ENCODE results near the gene MTCL1. TPM values are rescaled to one million over a fixed set of nuclear protein-coding genes. Genes with fewer than 3 reads are reported as not detected.

Gene MTCL1
- total RNA-seq, 1 experiment from 2014 or later: 297 TPM

DNA sequence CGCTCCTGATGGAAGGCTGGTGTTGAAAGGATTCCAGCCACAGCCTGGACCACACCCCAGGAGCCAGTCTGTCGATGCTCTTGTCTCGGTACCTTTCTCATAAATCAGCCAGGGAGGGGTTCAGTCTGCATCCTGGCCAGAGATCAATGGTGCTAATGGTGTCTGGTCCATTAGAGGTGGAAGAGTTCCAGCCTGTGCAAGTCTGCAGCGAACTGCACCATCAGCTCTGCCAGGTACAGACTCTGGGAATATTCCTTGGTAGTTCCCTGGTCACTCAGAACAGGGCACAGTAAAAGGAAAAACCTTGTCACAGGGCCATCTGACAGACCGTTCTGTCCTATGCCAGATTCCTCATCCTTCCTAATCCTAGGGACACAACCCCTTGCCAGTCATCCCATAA is 164.3 kb downstream of the MTCL1 start:
- DNase-seq: no peak
- no peaks in the 10 kb centered on the region for H3K27me3 Mint-ChIP-seq (ENCODE audit: unreplicated experiment)
- H3K9me3 Mint-ChIP-seq (ENCODE audit: low read depth, unreplicated experiment): no peaks in the 10 kb centered on the region
- no peak overlapping the region for H3K4me3 Mint-ChIP-seq (ENCODE audit: low read depth, unreplicated experiment)
- no peaks in the 10 kb centered on the region for H3K4me1 Mint-ChIP-seq (ENCODE audit: low read depth, unreplicated experiment)
- BruUV-seq (replicated peaks): no TSS peak
- intact Hi-C loops (cut with micrococcal nuclease; ENCODE audit: unreplicated experiment): no loop called here
- CTCF ChIA-PET: no interaction called here
- no peak for TF ChIP-seq CTCF (IDR thresholded peaks at IDR 0.05; ENCODE audit: unreplicated experiment)
- H3K36me3 Mint-ChIP-seq (ENCODE audit: insufficient read depth, unreplicated experiment): no peaks in the 10 kb centered on the region
- H3K27ac Mint-ChIP-seq (ENCODE audit: unreplicated experiment): no peak overlapping the region

DNA sequence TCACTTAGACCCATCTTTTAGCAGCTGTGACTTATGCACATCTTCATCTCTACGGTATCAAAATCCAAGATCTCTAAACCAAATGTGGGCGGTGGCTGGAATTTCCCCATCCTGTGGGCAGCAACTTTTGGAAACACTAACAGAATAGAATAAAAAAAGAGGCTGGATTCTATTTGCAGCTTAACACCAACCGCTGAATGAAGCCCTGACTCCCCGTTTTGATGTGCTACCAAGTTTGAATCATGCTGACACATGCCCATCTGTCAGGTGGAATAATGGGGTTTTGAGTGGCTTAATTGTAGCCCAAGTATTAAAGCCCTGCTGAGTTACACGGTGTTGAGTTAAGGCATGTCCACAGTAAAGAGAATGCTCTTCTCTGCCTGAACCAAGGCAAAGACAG is 165.2 kb downstream of the MTCL1 start:
- DNase-seq: no peak
- no peak for TF ChIP-seq CTCF (IDR thresholded peaks at IDR 0.05; ENCODE audit: unreplicated experiment)
- Mint-ChIP-seq H3K27ac (ENCODE audit: unreplicated experiment) (no peak overlapping the region), H3K27me3 (ENCODE audit: unreplicated experiment) (no peaks in the 10 kb centered on the region), H3K36me3 (ENCODE audit: insufficient read depth, unreplicated experiment) (no peaks in the 10 kb centered on the region), H3K4me3 (ENCODE audit: low read depth, unreplicated experiment) (no peak overlapping the region), H3K4me1 (ENCODE audit: low read depth, unreplicated experiment) (no peaks in the 10 kb centered on the region), H3K9me3 (ENCODE audit: low read depth, unreplicated experiment) (no peaks in the 10 kb centered on the region)
- CTCF ChIA-PET: no interaction called here
- BruUV-seq (replicated peaks): no TSS peak
- intact Hi-C loops (cut with micrococcal nuclease; ENCODE audit: unreplicated experiment): no loop called here

- TF ChIP-seq CTCF (IDR thresholded peaks at IDR 0.05; ENCODE audit: unreplicated experiment): no peak
- Mint-ChIP-seq H3K36me3 (ENCODE audit: insufficient read depth, unreplicated experiment) (no peaks in the 10 kb centered on the region), H3K4me1 (ENCODE audit: low read depth, unreplicated experiment) (peaks cover 6% of the 10 kb centered on the region), H3K9me3 (ENCODE audit: low read depth, unreplicated experiment) (no peaks in the 10 kb centered on the region), H3K27me3 (ENCODE audit: unreplicated experiment) (no peaks in the 10 kb centered on the region), H3K4me3 (ENCODE audit: low read depth, unreplicated experiment) (no peak overlapping the region), H3K27ac (ENCODE audit: unreplicated experiment) (no peak overlapping the region)
- CTCF ChIA-PET: no interaction called here
- BruUV-seq (replicated peaks): no TSS peak
- intact Hi-C loops (cut with micrococcal nuclease; ENCODE audit: unreplicated experiment): no loop called here
- no peak for DNase-seq
These were observed 166.1 kb downstream of the MTCL1 start for GRCh38 chr18:8871489-8871888.

DNA sequence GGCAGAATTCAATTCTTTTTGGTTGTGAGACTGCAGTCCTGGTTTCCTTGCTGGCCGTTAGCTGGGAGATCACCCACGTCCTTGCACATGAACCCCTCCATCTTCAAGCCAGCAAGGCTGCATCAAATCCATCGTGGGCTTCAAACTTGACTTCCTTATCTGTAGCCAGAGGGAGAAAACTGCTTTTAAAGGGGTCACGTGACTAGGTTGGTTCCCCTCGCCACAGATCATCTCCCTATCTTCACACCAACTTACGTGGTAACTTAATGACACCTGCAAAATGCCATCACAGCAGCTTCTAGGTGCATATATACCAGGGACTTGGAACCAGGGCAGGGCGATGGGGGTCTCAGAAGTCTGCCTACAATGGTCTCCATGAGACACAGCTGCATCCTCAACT is 169.5 kb downstream of the MTCL1 start:
- no peaks in the 10 kb centered on the region for H3K36me3 Mint-ChIP-seq (ENCODE audit: insufficient read depth, unreplicated experiment)
- TF ChIP-seq CTCF (IDR thresholded peaks at IDR 0.05; ENCODE audit: unreplicated experiment): no peak
- no peaks in the 10 kb centered on the region for H3K27me3 Mint-ChIP-seq (ENCODE audit: unreplicated experiment)
- H3K27ac Mint-ChIP-seq (ENCODE audit: unreplicated experiment): no peak overlapping the region
- H3K4me1 Mint-ChIP-seq (ENCODE audit: low read depth, unreplicated experiment): peaks cover 15% of the 10 kb centered on the region
- intact Hi-C loops (cut with micrococcal nuclease; ENCODE audit: unreplicated experiment): no loop called here
- peaks cover 4% of the 10 kb centered on the region for H3K9me3 Mint-ChIP-seq (ENCODE audit: low read depth, unreplicated experiment)
- no peak overlapping the region for H3K4me3 Mint-ChIP-seq (ENCODE audit: low read depth, unreplicated experiment)
- DNase-seq: no peak
- BruUV-seq (replicated peaks): no TSS peak
- CTCF ChIA-PET: no interaction called here

DNA sequence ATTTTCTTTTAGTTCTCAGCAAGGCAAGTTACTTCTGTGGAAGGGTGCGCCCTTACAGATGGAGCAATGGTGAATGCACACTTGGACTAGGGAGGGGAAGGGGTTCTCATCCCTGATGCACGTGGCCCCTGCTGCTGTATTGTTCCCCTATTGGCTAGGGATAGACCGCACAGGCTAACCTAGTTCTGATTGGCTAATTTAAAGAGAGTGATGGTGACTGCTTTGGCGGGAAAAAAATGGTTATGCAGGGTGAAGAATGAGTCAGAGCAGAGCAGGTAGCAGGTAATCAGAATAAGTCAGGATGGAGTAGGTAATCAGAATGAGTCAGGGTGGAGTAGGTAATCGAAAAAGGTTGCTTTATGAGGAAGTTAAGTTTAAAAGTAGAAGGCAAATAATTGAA is 171.5 kb downstream of the MTCL1 start:
- no peak for TF ChIP-seq CTCF (IDR thresholded peaks at IDR 0.05; ENCODE audit: unreplicated experiment)
- BruUV-seq (replicated peaks): no TSS peak
- H3K27ac Mint-ChIP-seq (ENCODE audit: unreplicated experiment): no peak overlapping the region
- intact Hi-C loops (cut with micrococcal nuclease; ENCODE audit: unreplicated experiment): no loop called here
- no peak for DNase-seq
- H3K9me3 Mint-ChIP-seq (ENCODE audit: low read depth, unreplicated experiment): peaks cover 12% of the 10 kb centered on the region
- peaks cover 3% of the 10 kb centered on the region for H3K36me3 Mint-ChIP-seq (ENCODE audit: insufficient read depth, unreplicated experiment)
- H3K27me3 Mint-ChIP-seq (ENCODE audit: unreplicated experiment): no peaks in the 10 kb centered on the region
- H3K4me1 Mint-ChIP-seq (ENCODE audit: low read depth, unreplicated experiment): peaks cover 27% of the 10 kb centered on the region
- no peak overlapping the region for H3K4me3 Mint-ChIP-seq (ENCODE audit: low read depth, unreplicated experiment)
- CTCF ChIA-PET: no interaction called here

Data from Calu3 (cell line).